DND-41 (cell line): Measurements from ENCODE around the gene EGR1.
"Not testable (repeated sequence)": the region's sequence is repeated elsewhere in the genome, so short reads cannot be mapped to it uniquely, and the experiment has no call there.

Source experiments
- EZH2 ChIP-seq: IDR thresholded peaks from 3 replicates; pipeline ENCODE4 v1.6.1; 2012; ENCODE audit warnings: borderline replicate concordance, low read depth, mild to moderate bottlenecking, moderate library complexity, low read length, inconsistent platforms; ENCODE audit not compliant: severe bottlenecking
- TF ChIP-seq, protein P1 (sequence below): IDR thresholded peaks from 2 replicates; pipeline ENCODE4 v1.5.1; 2012; ENCODE audit warnings: borderline replicate concordance, low read length, moderate library complexity, mild to moderate bottlenecking; ENCODE audit not compliant: poor library complexity, severe bottlenecking; ENCODE audit errors: extremely low read depth

DNA sequence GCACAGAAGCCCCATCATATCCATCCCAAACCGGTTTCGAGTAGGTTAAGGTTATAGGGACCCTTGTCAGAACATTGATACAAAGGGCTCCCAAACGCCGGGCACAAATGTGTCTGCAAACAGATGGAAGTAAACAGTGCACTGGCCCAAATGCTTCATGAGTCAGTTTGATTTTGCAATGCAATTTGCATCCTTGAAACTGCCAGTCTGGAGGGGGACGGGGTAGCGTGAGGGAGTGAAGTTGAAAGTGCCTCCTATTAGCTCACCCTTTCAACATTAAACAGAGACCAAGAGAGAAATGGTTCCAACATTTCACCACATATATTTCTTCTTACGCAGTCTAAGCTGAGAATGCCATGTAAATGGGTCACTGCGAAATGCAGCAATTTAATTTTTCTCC, 42.2 kb downstream of the EGR1 start:
- TF ChIP-seq, protein P1, sequence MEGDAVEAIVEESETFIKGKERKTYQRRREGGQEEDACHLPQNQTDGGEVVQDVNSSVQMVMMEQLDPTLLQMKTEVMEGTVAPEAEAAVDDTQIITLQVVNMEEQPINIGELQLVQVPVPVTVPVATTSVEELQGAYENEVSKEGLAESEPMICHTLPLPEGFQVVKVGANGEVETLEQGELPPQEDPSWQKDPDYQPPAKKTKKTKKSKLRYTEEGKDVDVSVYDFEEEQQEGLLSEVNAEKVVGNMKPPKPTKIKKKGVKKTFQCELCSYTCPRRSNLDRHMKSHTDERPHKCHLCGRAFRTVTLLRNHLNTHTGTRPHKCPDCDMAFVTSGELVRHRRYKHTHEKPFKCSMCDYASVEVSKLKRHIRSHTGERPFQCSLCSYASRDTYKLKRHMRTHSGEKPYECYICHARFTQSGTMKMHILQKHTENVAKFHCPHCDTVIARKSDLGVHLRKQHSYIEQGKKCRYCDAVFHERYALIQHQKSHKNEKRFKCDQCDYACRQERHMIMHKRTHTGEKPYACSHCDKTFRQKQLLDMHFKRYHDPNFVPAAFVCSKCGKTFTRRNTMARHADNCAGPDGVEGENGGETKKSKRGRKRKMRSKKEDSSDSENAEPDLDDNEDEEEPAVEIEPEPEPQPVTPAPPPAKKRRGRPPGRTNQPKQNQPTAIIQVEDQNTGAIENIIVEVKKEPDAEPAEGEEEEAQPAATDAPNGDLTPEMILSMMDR, result not testable (repeated sequence)
- not testable (repeated sequence) for TF ChIP-seq EZH2
